NCI-H2171 (cell line): ENCODE data around the gene TBXA2R.
A peak's percentile ranks its signal among the peaks of the same experiment; 100 is the strongest.
"Not testable (repeated sequence)": the region's sequence is repeated elsewhere in the genome, so short reads cannot be mapped to it uniquely, and the experiment has no call there.

Experiments used
- DNase-seq: peaks from one replicate; lab custom pipeline; 2025; lab: John Stamatoyannopoulos, UW

Gene TBXA2R

GRCh38 chr19:3639479-3639878 lies 32.8 kb upstream of the TBXA2R start:
- no peak for DNase-seq

DNA sequence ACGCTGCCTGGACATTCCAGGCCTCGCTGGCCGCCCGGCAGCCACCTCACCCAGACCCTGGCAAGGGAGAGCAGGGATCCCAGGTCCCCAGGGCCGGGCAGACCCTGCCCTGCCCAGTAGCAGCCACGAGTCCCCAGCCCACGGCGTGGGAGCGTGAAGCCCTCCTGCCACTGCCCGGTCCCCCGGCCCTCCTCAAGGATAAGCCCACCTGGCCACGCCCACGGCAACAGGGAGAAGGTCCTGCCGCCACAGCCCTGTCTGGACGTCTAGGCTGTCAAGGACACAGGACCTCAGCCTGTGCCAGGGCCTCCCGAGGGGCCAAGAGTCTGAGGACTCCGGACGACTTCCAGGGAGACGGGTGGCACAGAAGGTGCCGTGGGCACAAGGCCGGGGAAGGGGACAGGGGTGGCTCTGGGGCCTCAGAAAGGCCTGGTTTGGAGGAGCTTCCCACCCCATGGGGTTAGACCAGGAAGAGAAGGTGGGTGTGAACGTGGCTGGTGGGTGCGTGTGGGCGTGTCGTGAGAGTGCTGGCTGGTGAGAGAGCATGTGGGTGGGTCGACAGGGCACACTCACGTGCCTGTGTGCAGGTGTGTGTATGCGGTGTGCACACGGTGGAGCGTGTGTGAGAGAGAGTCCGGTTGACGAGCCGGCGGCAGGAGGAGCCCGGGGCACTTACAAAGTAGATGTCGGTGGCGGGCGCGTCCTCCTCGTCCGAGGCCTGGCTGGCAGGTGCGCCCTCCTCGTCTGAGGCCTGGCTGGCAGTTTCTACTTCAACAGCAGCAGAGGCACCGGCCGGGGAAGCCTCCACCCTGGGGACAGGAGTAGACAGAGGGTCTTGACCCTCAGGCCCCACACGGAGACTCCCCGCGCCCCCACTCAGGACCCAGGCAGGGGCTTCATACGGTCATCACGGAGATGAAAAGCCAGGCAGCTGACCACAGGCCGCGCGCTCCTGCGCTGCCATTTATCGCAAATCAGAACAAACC lies 31.8 kb upstream of the TBXA2R start:
- DNase-seq = no peak

- no peak for DNase-seq
Observed at GRCh38 chr19:3637621-3638020, 30.9 kb upstream of the TBXA2R start.

DNA sequence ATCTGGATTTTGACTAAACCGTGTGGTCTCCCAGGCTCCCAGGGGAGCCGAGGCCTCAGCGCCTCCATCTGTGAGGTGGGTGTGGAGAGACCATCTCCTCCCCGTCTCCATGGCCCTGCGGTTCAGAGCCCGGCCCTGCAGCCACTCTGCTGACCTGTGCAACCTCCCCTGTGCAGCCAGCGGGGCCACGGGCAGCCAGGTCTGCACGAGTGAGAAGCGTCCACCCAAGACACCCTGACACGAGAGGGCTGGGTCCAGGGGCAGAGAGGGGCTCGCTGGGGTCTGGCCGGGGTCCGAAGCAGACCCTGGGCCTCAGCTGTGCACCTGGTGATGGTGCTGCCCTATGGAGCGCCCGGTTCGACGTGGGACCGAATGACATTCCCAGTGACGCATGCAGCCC lies 30.3 kb upstream of the TBXA2R start:
- no peak for DNase-seq

DNA sequence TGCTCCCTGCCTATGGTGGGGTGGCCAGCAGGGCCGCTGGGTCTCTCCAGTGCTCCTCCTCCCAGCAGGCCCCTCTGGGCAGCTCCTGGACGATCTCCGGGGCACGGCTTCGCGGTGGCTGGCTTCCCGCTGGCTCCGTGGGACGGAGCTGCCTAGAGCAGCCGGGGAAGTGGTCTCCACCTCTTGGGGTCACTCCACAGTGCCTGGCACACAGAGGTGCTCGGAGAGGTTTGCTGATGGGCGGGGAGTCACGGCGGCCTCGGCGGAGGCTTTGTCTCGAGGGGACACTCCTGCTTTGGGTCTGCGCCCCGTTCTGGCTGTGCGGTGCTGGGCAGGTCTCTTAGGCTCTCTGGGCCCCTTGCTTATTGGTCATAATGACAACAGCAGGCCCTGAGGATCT lies 29.8 kb upstream of the TBXA2R start:
- no peak for DNase-seq

DNA sequence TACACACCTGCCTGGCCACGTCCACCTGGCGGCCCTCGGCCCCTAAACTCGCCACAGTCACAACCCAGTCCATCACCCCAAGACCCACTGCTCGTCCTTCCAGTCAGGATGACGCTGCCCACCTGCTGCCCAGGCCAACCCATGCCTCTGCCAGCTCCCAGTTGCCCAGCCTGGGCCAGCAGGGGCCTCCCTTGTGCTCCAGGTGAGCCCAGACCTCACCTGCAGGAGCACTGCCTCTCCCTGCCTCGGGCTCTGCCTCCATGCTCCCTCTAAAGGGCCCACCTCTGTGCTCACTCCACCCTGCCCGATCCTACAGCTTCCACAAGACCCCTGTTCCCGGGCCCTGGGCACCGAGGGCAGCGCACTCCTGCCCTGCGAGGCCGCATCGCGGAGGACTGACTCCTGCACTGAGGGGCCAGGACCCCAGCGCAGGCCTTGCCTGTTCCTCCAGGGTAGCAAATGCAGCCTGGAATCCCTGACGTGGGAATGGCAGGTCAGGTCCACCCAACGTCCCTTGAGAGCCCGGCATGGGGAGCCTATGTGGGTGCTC lies 27.9 kb upstream of the TBXA2R start:
- no peak for DNase-seq

DNA sequence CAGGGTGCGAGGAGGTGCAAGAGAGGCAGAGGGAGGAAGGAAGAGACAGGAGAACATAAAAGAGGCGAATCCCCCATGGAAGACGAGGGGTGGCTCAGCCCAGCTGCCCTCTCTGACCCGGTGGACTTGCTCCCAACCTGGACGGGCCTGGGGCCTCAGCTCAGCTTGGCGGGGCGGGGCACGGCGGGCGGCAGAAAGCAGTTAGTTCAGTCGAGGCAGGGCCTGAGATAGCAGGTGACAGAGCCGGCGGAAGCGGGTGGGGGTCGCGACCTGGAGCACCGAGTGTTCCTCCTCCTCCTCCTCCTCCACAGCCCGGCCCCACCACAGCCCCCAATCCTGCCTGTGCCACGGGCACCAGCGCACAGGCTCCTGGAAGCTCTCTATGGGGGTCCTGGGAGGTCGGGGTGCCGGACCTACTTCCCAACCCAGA lies 26.9 kb upstream of the TBXA2R start:
- DNase-seq = no peak

DNA sequence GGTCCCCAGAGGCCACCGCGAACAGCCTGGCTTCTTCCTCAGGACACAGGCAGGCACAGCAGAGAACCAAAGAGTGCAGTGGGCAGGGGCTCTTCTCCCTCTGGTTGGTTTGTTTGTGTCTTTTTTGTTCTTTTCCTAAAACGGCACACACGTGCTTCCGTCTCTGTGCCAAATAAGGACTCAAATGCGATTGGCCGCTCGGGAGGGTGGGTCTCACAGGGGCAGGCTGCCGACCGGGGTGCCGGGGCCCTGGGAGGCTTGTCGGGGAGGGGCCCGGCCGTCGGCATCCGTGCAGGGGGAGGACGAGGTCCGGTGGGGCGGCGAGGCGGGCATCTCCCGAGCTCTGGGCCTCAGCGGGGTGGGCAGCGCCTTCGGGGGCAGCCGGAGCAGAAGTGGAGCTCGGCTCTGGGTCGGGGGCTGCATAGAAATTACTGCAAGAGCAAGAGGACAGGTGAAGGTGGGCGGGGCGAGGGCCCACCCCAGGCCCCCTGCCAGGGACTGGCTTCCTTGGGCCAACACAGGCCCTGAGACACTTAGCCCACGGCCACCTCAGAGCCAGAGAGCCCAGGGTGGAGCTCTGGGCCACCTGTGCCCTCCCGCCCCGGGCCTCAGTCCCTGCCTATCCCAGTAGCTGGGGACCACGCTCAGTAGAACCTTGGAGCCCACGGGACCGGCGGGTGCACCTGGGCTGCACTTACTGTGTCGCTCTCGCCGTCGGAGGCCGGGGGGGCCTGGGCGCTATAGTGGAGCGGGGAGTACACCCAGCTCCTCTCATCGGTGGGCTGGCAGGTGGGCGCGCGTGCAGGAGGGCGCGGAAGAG lies 26.3 kb upstream of the TBXA2R start:
- DNase-seq = no peak

GRCh38 chr19:3632098-3632497 lies 25.4 kb upstream of the TBXA2R start:
- no peak for DNase-seq

GRCh38 chr19:3631053-3631861 lies 24.6 kb upstream of the TBXA2R start:
- no peak for DNase-seq

DNA sequence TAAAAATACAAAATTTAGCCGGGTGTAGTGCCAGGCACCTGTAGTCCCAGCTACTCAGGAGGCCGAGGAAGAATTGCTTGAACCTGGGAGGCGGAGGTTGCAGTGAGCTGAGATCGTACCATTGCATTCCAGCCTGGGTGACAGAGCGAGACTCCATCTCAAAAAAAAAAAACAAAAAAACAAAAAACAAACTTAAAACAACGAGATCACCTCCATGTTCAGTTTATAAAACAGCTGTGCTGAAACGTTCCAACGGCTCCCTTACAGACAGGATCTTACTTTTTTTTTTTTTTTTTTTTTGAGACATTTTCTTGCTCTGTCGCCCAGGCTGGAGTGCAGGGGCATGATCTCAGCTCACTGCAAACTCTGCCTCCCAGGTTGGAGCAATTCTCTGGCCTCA lies 22.1 kb upstream of the TBXA2R start:
- not testable (repeated sequence) for DNase-seq

DNA sequence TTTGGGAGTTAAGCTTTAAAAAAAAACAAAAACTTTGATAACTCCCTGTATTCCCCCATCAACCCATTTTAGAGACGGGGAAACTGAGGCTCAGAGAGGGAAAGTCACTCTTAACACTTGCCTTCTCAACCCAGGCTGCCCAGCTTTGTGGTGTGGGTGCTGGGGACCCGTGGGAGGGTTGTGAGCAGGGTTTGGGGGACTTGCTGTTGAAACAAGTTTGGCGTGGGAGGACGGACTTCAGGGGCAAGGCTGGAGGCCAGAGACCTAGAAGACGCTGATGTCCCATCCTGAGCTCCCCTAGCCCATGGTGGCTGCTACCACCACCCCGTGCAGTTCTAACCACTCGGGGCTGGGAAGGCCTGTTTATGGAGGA lies 20.7 kb upstream of the TBXA2R start:
- DNase-seq = no peak

- peak; percentile 99 for DNase-seq
Observed at GRCh38 chr19:3626473-3627350, 20.0 kb upstream of the TBXA2R start, which contains the start of gene CACTIN. Gene CACTIN, minus strand, starts transcription at chr19:3626790. Its CDS starts 28 bp downstream, at chr19:3626762.

DNA sequence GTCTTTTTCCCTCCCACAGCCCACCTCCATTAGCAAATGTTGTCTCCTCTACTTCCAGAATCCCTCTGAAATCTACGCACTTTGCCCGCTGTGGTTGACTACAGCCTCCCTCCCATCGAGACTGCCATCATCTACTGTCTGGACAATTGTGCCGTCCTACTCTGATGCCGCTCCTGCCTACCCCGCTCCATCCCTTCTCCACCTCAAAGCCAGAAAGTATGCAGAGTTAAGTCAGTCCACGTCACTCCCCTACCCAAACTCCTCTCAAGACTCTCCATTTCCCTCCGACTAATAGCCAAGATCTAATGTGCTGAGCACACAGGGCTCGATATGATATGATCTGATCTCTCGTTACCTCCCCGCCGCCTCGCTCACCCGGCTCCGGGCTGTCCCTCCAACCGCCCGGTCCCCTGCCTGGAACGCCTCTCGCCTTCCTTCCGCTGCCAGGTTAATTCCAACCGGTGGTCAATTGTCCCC lies 19.4 kb upstream of the TBXA2R start:
- no peak for DNase-seq

- no peak for DNase-seq
Observed at GRCh38 chr19:3623716-3624115, 17.0 kb upstream of the TBXA2R start.

DNA sequence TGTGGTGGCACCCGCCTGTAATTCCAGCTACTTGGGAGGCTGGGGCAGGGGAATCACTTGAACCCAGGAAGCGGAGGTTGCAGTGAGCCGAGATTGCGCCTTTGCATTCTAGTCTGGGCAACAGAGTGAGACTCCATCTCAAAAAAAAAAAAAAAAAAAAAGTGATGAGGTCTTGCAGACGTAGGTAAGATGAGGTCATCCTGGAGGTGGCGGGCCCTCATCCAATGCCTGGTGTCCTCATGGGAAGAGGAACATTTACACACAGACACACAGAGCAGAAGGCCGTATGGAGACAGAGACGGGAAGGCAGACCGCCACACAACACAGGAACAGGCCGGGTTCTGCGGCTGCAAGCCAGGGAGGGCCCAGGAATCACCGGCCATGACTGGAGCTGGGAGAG lies 15.5 kb upstream of the TBXA2R start:
- no peak for DNase-seq

DNA sequence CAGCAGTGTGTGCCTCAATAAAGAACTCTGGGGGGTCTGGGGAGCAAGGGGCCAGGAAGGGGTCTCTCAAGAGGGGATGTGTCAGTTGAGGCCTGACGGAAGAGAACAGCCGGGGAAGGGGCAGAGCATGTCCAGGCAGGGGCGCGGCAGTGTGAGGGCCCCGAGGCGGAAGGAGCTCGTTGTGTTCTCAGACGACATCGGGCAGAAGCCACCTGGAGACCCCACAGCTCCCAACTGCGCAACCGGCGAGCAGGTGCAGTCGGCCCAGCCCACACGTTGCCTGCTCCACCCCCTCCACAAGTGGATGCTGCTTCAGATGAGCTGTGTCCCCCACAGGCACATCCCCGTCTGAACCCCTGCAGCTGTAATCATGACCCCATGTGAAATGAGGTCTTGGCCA lies 15.0 kb upstream of the TBXA2R start:
- DNase-seq = no peak

GRCh38 chr19:3620817-3621547 lies 14.3 kb upstream of the TBXA2R start:
- no peak for DNase-seq

DNA sequence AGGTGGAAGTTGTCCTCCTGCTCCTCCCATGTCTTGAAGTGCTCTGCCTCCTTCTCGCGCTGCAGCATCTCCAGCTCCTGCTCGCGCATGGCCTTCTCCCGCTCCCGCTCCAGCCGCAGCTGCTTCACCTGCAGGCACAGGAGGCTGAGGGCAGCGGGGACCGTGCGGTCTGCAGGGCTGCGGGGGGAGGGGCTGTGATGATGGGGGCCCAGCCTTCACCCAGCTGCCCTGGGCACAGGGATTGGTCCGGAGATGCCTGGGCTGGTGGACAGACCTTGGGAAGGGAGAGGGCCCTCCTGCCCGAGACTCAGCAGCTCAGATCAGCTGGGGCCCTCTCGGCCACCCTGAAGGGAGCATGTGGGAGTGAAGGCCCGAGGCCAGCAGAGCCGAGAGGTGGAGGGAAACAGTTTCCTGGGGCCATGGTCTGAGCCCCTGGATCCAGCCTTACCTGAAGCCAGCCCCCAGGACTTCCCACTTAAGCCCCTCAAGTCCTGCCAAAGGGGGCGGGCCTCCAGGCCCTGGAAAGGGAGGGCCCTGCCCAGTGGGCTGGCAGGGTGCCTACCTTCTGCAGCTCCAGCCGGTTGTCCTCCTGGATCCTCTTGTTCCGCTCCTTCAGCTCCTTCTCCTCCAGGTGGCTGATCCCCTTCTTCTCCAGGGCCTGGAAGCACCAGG lies 13.6 kb upstream of the TBXA2R start:
- no peak for DNase-seq
